ENCODE data around the gene DUSP2. TPM values are rescaled to one million over a fixed set of nuclear protein-coding genes. Genes with fewer than 3 reads are reported as not detected.

DUSP2 gene
- total and polyA plus RNA-seq, 2 experiments from 2014 or later = 0.89 to 2.2 TPM

GRCh38 chr2:96110621-96111256, 34.5 kb downstream of the DUSP2 start:
- Histone ChIP-seq H3K4me1 (ENCODE audit: low read depth) (peaks cover 55% of the 10 kb centered on the region), H3K36me3 (no peaks in the 10 kb centered on the region), H3K27me3 (no peaks in the 10 kb centered on the region), H3K9me3 (ENCODE audit: low read depth) (no peaks in the 10 kb centered on the region), H3K27ac (peak overlapping the region; percentile 97), H3K4me3 (no peak overlapping the region)
- DNase-seq (ENCODE audit: low read depth in 1 of 2, low spot score in 1 of 2) = no peak
- no peak for TF ChIP-seq CTCF (IDR thresholded peaks at IDR 0.05; ENCODE audit: low read depth, low read length)

- H3K36me3 ChIP-seq = no peaks in the 10 kb centered on the region
- H3K27me3 ChIP-seq = no peaks in the 10 kb centered on the region
- no peak overlapping the region for H3K4me3 ChIP-seq
- peaks cover 55% of the 10 kb centered on the region for H3K4me1 ChIP-seq (ENCODE audit: low read depth)
- peak overlapping the region; percentile 97 for H3K27ac ChIP-seq
- no peak for DNase-seq (ENCODE audit: low read depth in 1 of 2, low spot score in 1 of 2)
- no peak for TF ChIP-seq CTCF (IDR thresholded peaks at IDR 0.05; ENCODE audit: low read depth, low read length)
- H3K9me3 ChIP-seq (ENCODE audit: low read depth) = no peaks in the 10 kb centered on the region
Observed at GRCh38 chr2:96109931-96110511, 35.2 kb downstream of the DUSP2 start.

- Histone ChIP-seq H3K4me1 (ENCODE audit: low read depth) (peaks cover 55% of the 10 kb centered on the region), H3K4me3 (no peak overlapping the region), H3K27me3 (no peaks in the 10 kb centered on the region), H3K27ac (peak overlapping the region; percentile 97), H3K36me3 (no peaks in the 10 kb centered on the region), H3K9me3 (ENCODE audit: low read depth) (no peaks in the 10 kb centered on the region)
- TF ChIP-seq CTCF (IDR thresholded peaks at IDR 0.05; ENCODE audit: low read depth, low read length) = no peak
- no peak for DNase-seq (ENCODE audit: low read depth in 1 of 2, low spot score in 1 of 2)
Observed at GRCh38 chr2:96109361-96109680, 35.9 kb downstream of the DUSP2 start.

GRCh38 chr2:96108541-96109360, 36.5 kb downstream of the DUSP2 start:
- Histone ChIP-seq H3K36me3 (no peaks in the 10 kb centered on the region), H3K4me3 (peak overlapping the region; percentile 11), H3K4me1 (ENCODE audit: low read depth) (peaks cover 53% of the 10 kb centered on the region), H3K9me3 (ENCODE audit: low read depth) (no peaks in the 10 kb centered on the region), H3K27me3 (no peaks in the 10 kb centered on the region), H3K27ac (peak overlapping the region; percentile 97)
- DNase-seq (ENCODE audit: low read depth in 1 of 2, low spot score in 1 of 2) = peak; percentile 38 to 86
- TF ChIP-seq CTCF (IDR thresholded peaks at IDR 0.05; ENCODE audit: low read depth, low read length) = no peak

GRCh38 chr2:96108151-96108540, 37.1 kb downstream of the DUSP2 start:
- H3K4me1 ChIP-seq (ENCODE audit: low read depth) = peaks cover 52% of the 10 kb centered on the region
- H3K27ac ChIP-seq = peak overlapping the region; percentile 97
- H3K36me3 ChIP-seq = no peaks in the 10 kb centered on the region
- H3K27me3 ChIP-seq = no peaks in the 10 kb centered on the region
- no peak for DNase-seq (ENCODE audit: low read depth in 1 of 2, low spot score in 1 of 2)
- no peaks in the 10 kb centered on the region for H3K9me3 ChIP-seq (ENCODE audit: low read depth)
- no peak for TF ChIP-seq CTCF (IDR thresholded peaks at IDR 0.05; ENCODE audit: low read depth, low read length)
- H3K4me3 ChIP-seq = no peak overlapping the region
